Natural killer cell treated with Interleukin-12 subunit alpha and Interleukin-12 subunit beta and Interleukin-15 and Interleukin-18, amount 100 ng/mL, for 72 hours (primary cell): Measurements from ENCODE around the gene NOX5. TPM values are rescaled to one million over a fixed set of nuclear protein-coding genes. Genes with fewer than 3 reads are reported as not detected.
A peak's percentile ranks its signal among the peaks of the same experiment; 100 is the strongest.
"Not testable (repeated sequence)": the region's sequence is repeated elsewhere in the genome, so short reads cannot be mapped to it uniquely, and the experiment has no call there.

Experiments
- ATAC-seq, 2 donors: fragments of 150-1000 bp; cut with Tn5 transposase in 1 of 2; sonication (Bioruptor Pico), chemical (Tn5 transposase) in 1 of 2; 2 replicates each; pipeline ENCODE4 v1.10.0; 2021
- DNase-seq: peaks from one replicate; pipeline ENCODE4 v3.0.0; 2022; ENCODE audit warnings: low spot score
- H3K27ac Mint-ChIP-seq, 2 donors: 1 replicate in 1 of 2; 2 replicates in 1 of 2; pipeline ENCODE4 v1.8.0; 2022; ENCODE audit warnings: mixed read lengths in 2 of 2, mild to moderate bottlenecking in 1 of 2, moderate library complexity in 1 of 2
- H3K27me3 Mint-ChIP-seq, 2 donors: 1 replicate in 1 of 2; 2 replicates in 1 of 2; pipeline ENCODE4 v1.8.0; 2022; ENCODE audit warnings: mixed read lengths in 2 of 2
- H3K36me3 Mint-ChIP-seq: one replicate; pipeline ENCODE4 v1.8.0; 2022; ENCODE audit warnings: mixed read lengths
- H3K4me1 Mint-ChIP-seq, 2 donors: 1 replicate in 1 of 2; 2 replicates in 1 of 2; pipeline ENCODE4 v1.8.0; 2022; ENCODE audit warnings: low read depth in 2 of 2, mixed read lengths in 2 of 2, mild to moderate bottlenecking in 1 of 2
- H3K4me3 Mint-ChIP-seq: one replicate; pipeline ENCODE4 v1.8.0; 2022; ENCODE audit warnings: mixed read lengths
- H3K9me3 Mint-ChIP-seq: 2 replicates; pipeline ENCODE4 v1.8.0; 2022; ENCODE audit warnings: mixed read lengths
- total RNA-seq, 2 donors: library from RNA; stranded (reverse); gene quantifications; one replicate each; pipeline ENCODE4 v1.2.3, GENCODE V29; 2022

NOX5 gene
- total RNA-seq, 2 donors from 2014 or later: not detected

- H3K36me3 Mint-ChIP-seq: no peaks in the 10 kb centered on the region
- peaks cover 14 to 16% of the 10 kb centered on the region in 2 donors for H3K27me3 Mint-ChIP-seq
- no peak overlapping the region for H3K27ac Mint-ChIP-seq
- no peak for DNase-seq
- H3K9me3 Mint-ChIP-seq: no peaks in the 10 kb centered on the region
- H3K4me3 Mint-ChIP-seq: no peak overlapping the region
- no peak for ATAC-seq
- no peaks in the 10 kb centered on the region for H3K4me1 Mint-ChIP-seq
Observed at GRCh38 chr15:69060744-69061143, 46.2 kb downstream of the NOX5 start.

GRCh38 chr15:69061414-69061842 is 46.9 kb downstream of the NOX5 start:
- H3K27ac Mint-ChIP-seq: no peak overlapping the region
- DNase-seq: no peak
- H3K4me1 Mint-ChIP-seq: no peaks in the 10 kb centered on the region
- no peak overlapping the region for H3K4me3 Mint-ChIP-seq
- H3K9me3 Mint-ChIP-seq: no peaks in the 10 kb centered on the region
- H3K27me3 Mint-ChIP-seq: peaks cover 14 to 16% of the 10 kb centered on the region in 2 donors
- ATAC-seq: no peak
- H3K36me3 Mint-ChIP-seq: no peaks in the 10 kb centered on the region

GRCh38 chr15:69064649-69065048 is 50.2 kb downstream of the NOX5 start:
- Mint-ChIP-seq H3K4me1 (no peaks in the 10 kb centered on the region), H3K27me3 (peaks cover 0 to 4% of the 10 kb centered on the region in 2 donors), H3K9me3 (no peaks in the 10 kb centered on the region), H3K27ac (no peak overlapping the region), H3K36me3 (no peaks in the 10 kb centered on the region), H3K4me3 (no peak overlapping the region)
- ATAC-seq (no peak), DNase-seq (no peak)

- no peaks in the 10 kb centered on the region for H3K36me3 Mint-ChIP-seq
- H3K27me3 Mint-ChIP-seq: peaks cover 9 to 13% of the 10 kb centered on the region in 2 donors
- H3K9me3 Mint-ChIP-seq: no peaks in the 10 kb centered on the region
- ATAC-seq: no peak
- DNase-seq: no peak
- H3K27ac Mint-ChIP-seq: no peak overlapping the region
- H3K4me1 Mint-ChIP-seq: no peaks in the 10 kb centered on the region
- H3K4me3 Mint-ChIP-seq: no peak overlapping the region
Observed at GRCh38 chr15:69066007-69066995, 51.8 kb downstream of the NOX5 start.

- H3K9me3 Mint-ChIP-seq: no peaks in the 10 kb centered on the region
- ATAC-seq: no peak
- no peak for DNase-seq
- no peaks in the 10 kb centered on the region for H3K36me3 Mint-ChIP-seq
- no peak overlapping the region for H3K27ac Mint-ChIP-seq
- H3K27me3 Mint-ChIP-seq: peaks cover 10 to 23% of the 10 kb centered on the region in 2 donors
- H3K4me3 Mint-ChIP-seq: no peak overlapping the region
- no peaks in the 10 kb centered on the region for H3K4me1 Mint-ChIP-seq
Observed at GRCh38 chr15:69067296-69067695, 52.8 kb downstream of the NOX5 start.

- Mint-ChIP-seq H3K36me3 (no peaks in the 10 kb centered on the region), H3K4me3 (no peak overlapping the region), H3K9me3 (no peaks in the 10 kb centered on the region), H3K4me1 (no peaks in the 10 kb centered on the region), H3K27me3 (peaks cover 12 to 32% of the 10 kb centered on the region in 2 donors), H3K27ac (no peak overlapping the region)
- DNase-seq (no peak), ATAC-seq (no peak)
Observed at GRCh38 chr15:69068157-69068556, 53.7 kb downstream of the NOX5 start.

- not testable (repeated sequence) for H3K9me3 Mint-ChIP-seq, H3K36me3 Mint-ChIP-seq, DNase-seq, H3K4me3 Mint-ChIP-seq, ATAC-seq, H3K4me1 Mint-ChIP-seq, H3K27ac Mint-ChIP-seq
- peaks cover 19 to 40% of the 10 kb centered on the region in 2 donors for H3K27me3 Mint-ChIP-seq
Observed at GRCh38 chr15:69069290-69069689, 54.8 kb downstream of the NOX5 start.

GRCh38 chr15:69069996-69070395 is 55.5 kb downstream of the NOX5 start:
- DNase-seq: no peak
- Mint-ChIP-seq H3K9me3 (no peaks in the 10 kb centered on the region), H3K36me3 (no peaks in the 10 kb centered on the region), H3K27me3 (peaks cover 25 to 46% of the 10 kb centered on the region in 2 donors), H3K4me1 (peaks cover 5% of the 10 kb centered on the region in 2 donors), H3K27ac (no peak overlapping the region), H3K4me3 (no peak overlapping the region)
- ATAC-seq: no peak

GRCh38 chr15:69070396-69070795 is 55.9 kb downstream of the NOX5 start:
- Mint-ChIP-seq H3K27ac (no peak overlapping the region), H3K36me3 (no peaks in the 10 kb centered on the region), H3K4me1 (peaks cover 5% of the 10 kb centered on the region in 2 donors), H3K9me3 (no peaks in the 10 kb centered on the region), H3K27me3 (peaks cover 26 to 50% of the 10 kb centered on the region in 2 donors), H3K4me3 (no peak overlapping the region)
- no peak for ATAC-seq
- DNase-seq: no peak

- Mint-ChIP-seq H3K27me3 (peaks cover 32 to 58% of the 10 kb centered on the region in 2 donors), H3K9me3 (no peaks in the 10 kb centered on the region), H3K36me3 (no peaks in the 10 kb centered on the region), H3K27ac (no peak overlapping the region), H3K4me3 (no peak overlapping the region), H3K4me1 (peaks cover 5% of the 10 kb centered on the region in 2 donors)
- no peak for ATAC-seq
- DNase-seq: no peak
Observed at GRCh38 chr15:69071260-69071659, 56.8 kb downstream of the NOX5 start.

GRCh38 chr15:69072906-69073305 is 58.4 kb downstream of the NOX5 start:
- no peak overlapping the region for H3K27ac Mint-ChIP-seq
- H3K27me3 Mint-ChIP-seq: peaks cover 32 to 58% of the 10 kb centered on the region in 2 donors

GRCh38 chr15:69074001-69074842 is 59.7 kb downstream of the NOX5 start:
- H3K27ac Mint-ChIP-seq: no peak overlapping the region
- peaks cover 35 to 58% of the 10 kb centered on the region in 2 donors for H3K27me3 Mint-ChIP-seq
- peaks cover 5% of the 10 kb centered on the region in 2 donors for H3K4me1 Mint-ChIP-seq
- no peak for DNase-seq
- ATAC-seq: peak in 1 of 2 donors; percentile 45
- H3K9me3 Mint-ChIP-seq: no peaks in the 10 kb centered on the region
- no peak overlapping the region for H3K4me3 Mint-ChIP-seq
- no peaks in the 10 kb centered on the region for H3K36me3 Mint-ChIP-seq

More at GRCh38 chr15:69072906-69073305, 58.4 kb downstream of the NOX5 start:
- ATAC-seq: no peak
- H3K36me3 Mint-ChIP-seq: no peaks in the 10 kb centered on the region
- no peak for DNase-seq
- no peaks in the 10 kb centered on the region for H3K9me3 Mint-ChIP-seq
- peaks cover 5% of the 10 kb centered on the region in 2 donors for H3K4me1 Mint-ChIP-seq
- no peak overlapping the region for H3K4me3 Mint-ChIP-seq

GRCh38 chr15:69074843-69075224 is 60.3 kb downstream of the NOX5 start:
- H3K4me3 Mint-ChIP-seq: no peak overlapping the region
- DNase-seq: no peak
- H3K27me3 Mint-ChIP-seq: peaks cover 34 to 57% of the 10 kb centered on the region in 2 donors
- H3K4me1 Mint-ChIP-seq: peaks cover 5% of the 10 kb centered on the region in 2 donors
- H3K36me3 Mint-ChIP-seq: no peaks in the 10 kb centered on the region
- no peaks in the 10 kb centered on the region for H3K9me3 Mint-ChIP-seq
- H3K27ac Mint-ChIP-seq: no peak overlapping the region
- ATAC-seq: no peak
